Measurements from ENCODE around the gene PACC1.

DNA sequence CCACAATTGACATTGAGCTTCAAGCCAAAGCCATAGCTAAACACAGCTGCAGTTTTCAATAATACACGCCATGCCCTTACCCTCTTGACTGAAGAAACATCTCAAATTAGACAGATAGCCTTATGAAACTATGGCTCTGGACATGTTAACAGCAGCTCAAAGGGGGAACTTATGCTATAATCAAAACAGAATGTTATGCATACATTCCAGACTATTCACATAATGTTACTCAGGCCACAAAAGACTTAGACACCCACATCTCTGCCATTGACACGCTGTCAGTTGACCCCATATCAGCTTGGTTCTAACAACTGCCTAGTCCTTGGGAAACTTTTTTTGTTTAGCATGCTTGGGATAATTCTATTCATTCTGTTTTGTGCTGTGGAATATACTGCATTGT is 15.7 kb upstream of the PACC1 start:
- TF ChIP-seq POLR2A (IDR thresholded peaks at IDR 0.05; ENCODE audit: low read length) (no peak), CEBPB (IDR thresholded peaks at IDR 0.05) (no peak), EP300 (IDR thresholded peaks at IDR 0.05) (no peak), HOXB13 (CRISPR knock-in tag; IDR thresholded peaks at IDR 0.05; ENCODE audit: low read depth) (no peak), ZNF302 (CRISPR knock-in tag; IDR thresholded peaks at IDR 0.05) (no peak), MAX (IDR thresholded peaks at IDR 0.05) (no peak), FOSL2 (IDR thresholded peaks at IDR 0.05) (no peak), FOSL2 (CRISPR knock-in tag; IDR thresholded peaks at IDR 0.05) (no peak), ESRRA (IDR thresholded peaks at IDR 0.05; ENCODE audit: borderline replicate concordance, low read length) (no peak), CHD4 (IDR thresholded peaks at IDR 0.05; ENCODE audit: borderline replicate concordance) (no peak), MAFK (IDR thresholded peaks at IDR 0.05; ENCODE audit: partially characterized antibody) (no peak), REST (IDR thresholded peaks at IDR 0.05) (no peak)
- TF ChIP-seq, protein P1, sequence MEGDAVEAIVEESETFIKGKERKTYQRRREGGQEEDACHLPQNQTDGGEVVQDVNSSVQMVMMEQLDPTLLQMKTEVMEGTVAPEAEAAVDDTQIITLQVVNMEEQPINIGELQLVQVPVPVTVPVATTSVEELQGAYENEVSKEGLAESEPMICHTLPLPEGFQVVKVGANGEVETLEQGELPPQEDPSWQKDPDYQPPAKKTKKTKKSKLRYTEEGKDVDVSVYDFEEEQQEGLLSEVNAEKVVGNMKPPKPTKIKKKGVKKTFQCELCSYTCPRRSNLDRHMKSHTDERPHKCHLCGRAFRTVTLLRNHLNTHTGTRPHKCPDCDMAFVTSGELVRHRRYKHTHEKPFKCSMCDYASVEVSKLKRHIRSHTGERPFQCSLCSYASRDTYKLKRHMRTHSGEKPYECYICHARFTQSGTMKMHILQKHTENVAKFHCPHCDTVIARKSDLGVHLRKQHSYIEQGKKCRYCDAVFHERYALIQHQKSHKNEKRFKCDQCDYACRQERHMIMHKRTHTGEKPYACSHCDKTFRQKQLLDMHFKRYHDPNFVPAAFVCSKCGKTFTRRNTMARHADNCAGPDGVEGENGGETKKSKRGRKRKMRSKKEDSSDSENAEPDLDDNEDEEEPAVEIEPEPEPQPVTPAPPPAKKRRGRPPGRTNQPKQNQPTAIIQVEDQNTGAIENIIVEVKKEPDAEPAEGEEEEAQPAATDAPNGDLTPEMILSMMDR (IDR thresholded peaks at IDR 0.05) = no peak

Measured in A549 (cell line).